Raji (cell line): Measurements from ENCODE around the gene NRGN.

Experiments
- POLR2A ChIP-seq: IDR thresholded peaks from 2 replicates; pipeline ENCODE4 v1.6.1; 2011; ENCODE audit warnings: low read depth, low read length, control low read depth; ENCODE audit not compliant: insufficient read depth

NRGN gene

DNA sequence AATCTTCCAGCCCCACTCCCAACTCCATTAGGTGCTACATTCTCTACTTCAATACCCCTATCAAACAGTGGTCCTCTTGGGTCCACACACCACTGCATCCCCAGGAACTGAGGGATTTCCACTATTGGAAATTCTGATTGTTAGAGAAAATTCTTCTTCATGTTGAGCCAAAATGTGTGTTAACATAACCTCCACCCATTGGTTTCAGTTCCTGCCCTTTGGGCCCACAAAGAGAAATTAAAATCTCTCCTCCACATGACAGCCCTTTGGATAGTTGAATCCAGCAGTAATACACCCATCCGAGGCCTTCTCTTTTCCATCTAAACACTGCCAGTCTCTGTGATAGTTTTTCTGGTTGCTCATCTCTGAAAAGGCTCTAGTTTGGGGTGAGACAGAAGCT, 10.2 kb downstream of the NRGN start:
- no peak for TF ChIP-seq POLR2A

DNA sequence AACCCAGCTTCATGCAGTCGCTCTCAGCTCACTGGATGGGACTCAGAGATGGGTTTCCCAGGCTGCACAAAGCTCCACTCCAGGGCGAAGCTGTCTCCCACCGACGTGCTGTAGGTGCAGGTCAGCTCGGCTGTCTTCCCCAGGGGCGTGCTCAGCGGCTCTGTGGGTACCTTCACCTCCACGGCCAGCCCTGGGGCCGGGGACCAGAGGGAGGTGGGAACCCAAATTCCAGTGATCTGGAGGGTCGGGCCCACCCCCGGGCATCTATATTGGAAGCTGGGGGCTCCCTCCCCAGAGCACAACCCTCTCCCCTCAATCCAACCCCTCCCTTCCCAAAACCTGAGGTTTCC, 11.6 kb downstream of the NRGN start:
- TF ChIP-seq POLR2A = no peak

DNA sequence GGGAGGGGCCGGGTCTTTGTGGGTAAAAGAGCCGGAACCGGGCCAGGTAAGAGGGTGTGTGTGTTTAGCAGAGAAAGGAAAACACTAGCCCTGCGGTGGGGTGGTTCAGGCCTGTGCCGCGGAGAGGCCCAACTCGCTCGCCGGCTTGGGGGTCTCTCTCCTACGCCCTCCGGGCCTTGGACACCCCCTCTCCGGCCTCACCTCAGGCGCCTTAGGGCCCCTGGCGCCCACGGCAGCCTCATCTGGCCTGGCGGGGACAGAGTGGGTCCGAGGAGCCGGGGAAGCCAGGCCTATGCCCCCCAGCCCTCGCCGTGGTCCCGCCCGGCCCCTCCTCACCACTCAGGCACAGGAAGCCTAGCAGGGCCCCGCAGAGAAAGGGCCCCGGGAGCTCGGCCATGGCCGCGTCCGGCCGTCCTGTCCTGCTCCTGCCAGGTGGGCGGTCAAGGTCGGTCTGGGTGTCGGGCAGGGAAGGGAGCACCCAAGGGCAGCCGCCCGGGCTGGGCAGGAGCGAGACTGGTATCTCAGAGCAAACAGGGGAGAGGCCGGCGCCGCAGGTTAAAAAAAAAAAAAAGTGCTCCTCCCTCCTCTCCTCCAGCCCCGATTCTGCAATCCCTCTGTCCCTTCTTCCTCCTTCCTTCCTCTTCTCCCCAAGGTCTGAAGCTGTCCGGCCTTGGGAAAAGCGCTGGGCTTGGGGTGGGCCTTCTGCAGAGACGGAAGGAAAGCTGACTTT, 12.2 kb downstream of the NRGN start, which contains the start of gene VSIG2:
Gene VSIG2 (minus strand): TSS at position 515 of the 730 bp plus-strand sequence. CDS start 118 bp downstream, at position 397.
- TF ChIP-seq POLR2A = no peak

- no peak for TF ChIP-seq POLR2A
Observed at GRCh38 chr11:124752471-124753102, 12.8 kb downstream of the NRGN start.

- TF ChIP-seq POLR2A = no peak
Observed at GRCh38 chr11:124753205-124753604, 13.5 kb downstream of the NRGN start.

DNA sequence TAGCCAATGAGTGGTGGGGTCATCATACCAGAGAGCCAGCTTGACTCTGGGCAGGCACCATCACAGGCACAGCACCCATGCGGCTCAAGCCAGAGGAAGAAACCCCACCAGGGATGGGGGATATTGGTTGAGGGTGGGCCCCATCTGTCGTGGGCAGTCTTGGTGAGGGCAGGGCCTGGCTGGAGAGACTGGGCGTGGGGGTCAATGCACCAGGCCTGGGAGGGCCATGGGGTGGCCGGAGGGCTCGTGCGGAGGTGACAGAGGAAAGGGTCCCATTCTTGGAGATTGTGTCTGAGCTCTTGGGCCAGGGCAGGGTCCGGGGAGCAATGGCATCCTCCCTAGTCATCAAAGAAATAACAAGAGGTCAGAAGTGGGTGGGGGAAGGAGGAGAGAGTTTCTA, 13.9 kb downstream of the NRGN start:
- no peak for TF ChIP-seq POLR2A

- TF ChIP-seq POLR2A = no peak
Observed at GRCh38 chr11:124754309-124754708, 14.6 kb downstream of the NRGN start.

DNA sequence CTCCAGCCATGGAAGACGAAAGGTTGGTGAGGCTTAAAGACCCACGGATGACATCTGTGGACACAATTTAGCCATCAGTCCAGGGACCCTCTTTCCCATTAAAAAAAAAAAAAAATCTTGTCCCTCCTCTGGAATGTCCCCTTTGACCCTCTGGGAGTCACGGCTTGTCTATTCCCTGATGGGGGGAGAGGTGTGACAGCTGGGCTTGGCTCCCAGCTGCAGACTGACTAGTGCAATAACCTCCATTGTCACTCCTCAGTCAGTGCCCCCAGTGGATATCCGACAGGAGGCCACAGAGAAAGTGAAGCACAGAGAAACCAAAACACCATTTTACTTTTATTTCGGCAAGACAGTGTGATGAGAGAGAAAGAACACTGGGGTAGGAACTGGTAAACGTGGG, 15.0 kb downstream of the NRGN start:
- no peak for TF ChIP-seq POLR2A

DNA sequence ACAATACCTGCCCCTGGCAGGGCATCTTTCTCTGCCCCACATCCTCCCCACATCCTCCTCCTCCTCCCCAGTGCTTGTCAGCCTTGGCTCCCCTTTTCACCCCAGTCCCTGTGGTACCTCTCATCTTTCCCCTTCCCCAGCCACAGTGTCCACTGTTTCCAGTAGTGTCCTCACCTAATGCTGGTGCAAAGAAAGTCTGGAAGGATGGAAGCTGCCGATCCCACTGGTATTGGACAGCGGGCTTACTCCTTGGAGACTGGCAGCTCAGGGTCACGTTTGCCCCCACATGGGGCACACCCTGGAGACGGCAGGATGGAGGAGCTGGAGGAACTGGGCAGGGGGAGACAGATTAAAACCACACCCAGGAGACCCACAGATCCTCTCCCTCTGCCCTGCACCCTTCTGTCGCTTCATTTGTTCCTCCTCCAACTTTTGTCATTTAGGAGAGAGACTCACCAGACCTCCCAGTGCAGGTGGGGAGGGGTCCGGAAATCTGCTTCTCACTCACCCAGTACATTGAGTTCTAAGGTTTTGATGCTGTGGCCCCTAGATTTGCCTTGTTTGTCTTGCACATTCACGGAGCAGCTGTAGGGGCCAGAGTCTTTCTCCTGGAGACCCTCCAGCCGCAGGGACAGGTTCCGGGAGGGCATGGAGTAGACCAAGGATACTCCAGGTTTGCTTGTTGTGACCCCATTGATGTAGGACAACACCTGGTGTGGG, 16.5 kb downstream of the NRGN start:
- TF ChIP-seq POLR2A = no peak

DNA sequence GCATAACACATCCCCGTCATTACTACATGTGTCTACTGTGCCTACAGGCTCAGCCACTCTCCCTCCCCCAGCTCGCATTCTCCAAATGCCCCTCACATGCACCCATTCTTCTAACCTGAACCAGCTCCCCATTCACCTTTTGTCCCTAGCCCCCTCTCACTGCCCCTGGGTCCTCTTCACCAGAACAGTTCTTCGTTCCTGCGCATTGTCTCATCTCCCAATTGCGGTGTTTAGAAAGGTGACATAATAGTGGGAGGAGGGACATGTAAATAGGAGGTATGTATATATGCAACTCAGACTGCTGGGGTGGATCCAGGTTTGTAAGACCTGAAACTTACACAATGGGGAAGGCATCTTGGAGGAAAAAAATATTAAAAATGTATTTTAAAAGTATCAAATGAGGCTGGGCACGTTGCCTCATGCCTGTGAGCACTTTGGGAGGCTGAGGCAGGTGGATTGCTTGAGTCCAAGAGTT, 17.0 kb downstream of the NRGN start:
- no peak for TF ChIP-seq POLR2A

DNA sequence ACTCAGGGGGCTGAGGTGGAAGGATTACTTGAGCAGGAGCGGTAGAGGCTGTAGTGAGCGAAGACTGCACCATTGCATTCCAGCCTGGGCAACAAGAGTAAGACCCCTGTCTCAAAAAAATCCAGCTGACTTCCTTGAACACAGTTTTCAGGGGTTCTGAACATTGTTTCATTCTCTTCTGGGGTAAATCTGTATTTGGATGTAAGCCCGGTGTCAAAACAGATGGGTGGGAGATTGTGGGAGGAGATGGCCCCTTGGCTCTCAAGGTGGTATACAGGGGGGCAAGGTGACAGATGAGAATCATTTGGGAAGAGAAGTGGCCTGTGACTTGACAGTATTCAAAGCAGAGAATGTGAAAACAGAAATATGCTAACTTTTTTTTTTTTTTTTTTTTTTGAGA, 17.6 kb downstream of the NRGN start:
- no peak for TF ChIP-seq POLR2A

DNA sequence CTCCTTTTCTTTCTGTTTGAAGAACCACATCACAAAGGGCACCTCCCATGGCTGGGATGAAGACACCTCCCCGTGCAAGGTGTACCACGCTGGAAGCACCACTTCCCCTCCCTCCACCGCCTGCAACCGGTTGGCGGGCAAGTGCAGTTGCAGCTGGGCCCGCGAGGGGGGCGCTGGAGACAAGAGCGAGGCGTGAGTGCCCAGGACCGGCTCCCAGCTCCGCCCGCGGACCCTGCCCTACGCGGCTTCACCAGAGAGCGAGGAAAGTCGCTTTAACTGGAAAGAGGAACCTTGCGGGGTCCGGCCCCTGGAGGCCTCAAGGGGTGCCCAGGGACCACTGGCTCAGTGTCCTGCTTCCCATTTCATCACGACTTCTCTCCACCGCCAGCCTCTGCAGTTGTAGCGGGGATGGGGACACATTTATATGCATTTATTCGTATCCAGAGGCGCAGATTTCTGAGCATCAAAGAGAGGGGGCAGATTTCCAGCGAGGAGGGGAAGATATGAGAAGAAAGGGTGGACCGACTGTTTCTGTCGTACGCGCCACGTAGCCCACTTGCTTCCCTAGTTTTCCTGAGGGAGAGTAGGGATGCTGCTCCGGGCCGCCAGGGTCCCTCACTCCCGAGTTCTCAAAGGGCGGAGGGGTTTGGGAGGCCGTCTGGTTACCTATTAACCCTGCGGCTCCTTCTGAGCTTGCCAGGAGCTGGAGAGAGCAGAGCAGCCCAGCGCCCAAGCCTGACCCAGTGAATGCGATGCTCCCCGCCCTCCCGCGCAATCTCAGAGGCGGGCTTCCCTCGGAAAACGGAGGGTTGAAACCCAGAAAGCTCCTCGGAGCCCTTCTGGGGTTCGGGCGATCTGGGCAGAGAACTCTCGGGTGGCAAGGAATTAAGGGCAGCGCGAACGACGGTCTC, 18.9 kb downstream of the NRGN start:
- no peak for TF ChIP-seq POLR2A

DNA sequence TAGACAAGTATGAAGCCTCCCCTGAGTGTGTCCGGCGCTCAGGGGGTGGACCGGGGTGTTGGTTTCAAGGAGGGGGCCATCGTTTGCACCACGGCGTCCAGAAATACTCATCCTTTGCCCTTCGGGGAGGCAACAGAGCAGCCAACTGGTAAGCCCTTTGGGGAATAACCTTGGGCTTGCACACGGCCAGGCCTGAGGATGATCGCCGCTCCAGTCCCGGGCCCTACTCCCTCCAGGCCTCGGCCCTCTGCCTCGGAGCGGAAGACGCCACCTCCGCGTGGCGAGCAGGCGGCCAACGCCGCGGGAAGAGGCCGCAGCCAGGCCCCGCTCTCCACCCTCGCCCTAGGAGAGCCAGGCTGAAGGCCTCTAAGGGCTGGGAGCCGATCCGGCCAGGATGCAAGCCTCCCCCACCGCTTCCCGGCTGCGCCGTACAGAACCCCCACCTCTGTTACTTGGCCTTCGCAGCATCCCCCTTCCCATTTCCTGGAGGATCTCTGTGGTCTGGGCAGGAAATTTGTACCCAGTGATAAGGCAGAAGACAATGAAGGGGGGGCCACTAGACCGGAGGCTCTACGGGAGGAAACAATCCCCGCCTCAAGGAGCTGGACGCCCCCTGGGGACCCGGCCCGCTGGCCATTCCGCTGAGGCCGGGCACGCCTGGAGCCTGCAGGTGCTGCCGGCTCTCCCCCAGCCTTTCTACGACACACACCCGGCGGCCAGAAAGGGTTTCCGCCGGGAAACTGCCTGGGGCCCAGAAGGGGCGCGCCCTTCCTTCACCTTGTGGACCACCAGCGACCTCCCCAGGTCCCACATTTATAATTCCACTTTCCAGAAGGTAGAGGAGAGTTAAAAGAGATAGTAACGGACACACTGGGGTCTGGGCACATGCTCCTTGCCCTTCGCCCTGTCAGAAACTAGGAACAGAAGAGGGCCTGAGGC, 19.8 kb downstream of the NRGN start:
- no peak for TF ChIP-seq POLR2A

DNA sequence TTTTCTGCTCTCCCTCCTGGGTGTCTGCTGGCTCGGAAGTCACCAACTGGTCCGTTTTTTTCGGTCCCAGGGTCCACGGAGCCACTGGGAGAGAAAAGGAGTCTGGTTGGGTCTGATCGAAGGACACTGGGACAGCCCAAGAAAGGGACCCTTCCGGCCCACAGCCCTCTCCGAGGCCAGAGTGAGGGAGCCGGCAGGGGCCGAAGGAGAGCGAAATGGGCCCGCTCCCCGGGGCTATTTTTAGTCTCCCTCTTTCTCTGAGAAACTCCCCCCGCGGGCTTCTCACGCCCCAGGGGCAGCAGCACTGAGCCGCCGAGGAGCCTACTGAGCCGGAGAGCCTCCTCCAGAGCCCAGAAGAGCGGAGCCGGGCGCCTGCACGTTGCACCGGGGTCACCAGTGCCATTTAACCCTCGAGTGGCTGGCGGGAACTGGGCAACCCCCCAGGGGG, 20.5 kb downstream of the NRGN start:
- TF ChIP-seq POLR2A = no peak
